Esophagus muscularis mucosa (tissue), 4 donors: Measurements from ENCODE around the gene ULK1. TPM values are rescaled to one million over a fixed set of nuclear protein-coding genes. Genes with fewer than 3 reads are reported as not detected.
A peak's percentile ranks its signal among the peaks of the same experiment; 100 is the strongest.

Experiments used
- DNase-seq: peaks from one replicate; pipeline ENCODE4 v3.0.0-alpha.2; 2017; ENCODE audit errors: extremely low spot score
- H3K27ac ChIP-seq, 4 donors: fragments of 200-600 bp; sonication (generic); replicated peaks in 1 of 4; 1 replicate in 3 of 4; 2 replicates in 1 of 4; pipeline ENCODE4 v1.5.1; 2016 to 2019; ENCODE audit warnings: mild to moderate bottlenecking in 1 of 4
- H3K27me3 ChIP-seq, 4 donors: fragments of 200-600 bp; sonication (generic); one replicate each; pipeline versions ENCODE4 v1.5.1 to v1.6.0; 2016 to 2019
- H3K36me3 ChIP-seq, 4 donors: fragments of 200-600 bp; sonication (generic); one replicate each; pipeline ENCODE4 v1.5.1; 2016 to 2019
- H3K4me1 ChIP-seq, 4 donors: fragments of 200-600 bp; sonication (generic); one replicate each; pipeline ENCODE4 v1.5.1; 2016 to 2019
- H3K4me3 ChIP-seq, 4 donors: fragments of 200-600 bp; sonication (generic); 1 replicate in 2 of 4; 2 replicates in 2 of 4; pipeline ENCODE4 v1.5.1; 2016 to 2019; ENCODE audit warnings: mild to moderate bottlenecking in 4 of 4, moderate library complexity in 1 of 4
- H3K9me3 ChIP-seq, 4 donors: fragments of 200-600 bp; sonication (generic); 1 replicate in 3 of 4; 2 replicates in 1 of 4; pipeline ENCODE4 v1.5.1; 2016 to 2019
- CTCF ChIP-seq, 3 experiments: fragments of 200-600 bp in 2 of 3; fragments of 450-650 bp in 1 of 3; sonication (generic) in 2 of 3; IDR thresholded peaks; one replicate each; pipeline ENCODE4 v1.5.1; 2017 to 2019; ENCODE audit warnings: antibody characterized with exemption in 3 of 3, mild to moderate bottlenecking in 2 of 3, moderate library complexity in 1 of 3
- EP300 ChIP-seq: sonication (generic); formaldehyde crosslinking; IDR thresholded peaks from one replicate; pipeline ENCODE4 v1.6.1; 2017; ENCODE audit warnings: antibody characterized with exemption
- POLR2A ChIP-seq: fragments of 450-650 bp; IDR thresholded peaks from one replicate; pipeline ENCODE4 v1.6.1; 2017; ENCODE audit warnings: antibody characterized with exemption, moderate library complexity, mild to moderate bottlenecking, low read depth
- POLR2AphosphoS5 ChIP-seq, 2 donors: sonication (generic); formaldehyde crosslinking; IDR thresholded peaks; one replicate each; pipeline ENCODE4 v1.6.1; 2017; ENCODE audit warnings: antibody characterized with exemption in 2 of 2
- WGBS: methylation state at CpG from one replicate; pipeline ENCODE4 v1.1.5; 2018; 5-methylcytosine and 5-hydroxymethylcytosine counted together
- intact Hi-C: fragments of 100-400 bp; cut with DNase I; formaldehyde crosslinking; loops from one replicate; pipeline ENCODE4 v1.15.1; 2023
- total RNA-seq, 4 donors: library from RNA; depleted of rRNA; stranded (reverse); fragments of >200 nt; gene quantifications; one replicate each; pipeline versions ENCODE4 v1.1.0 to v1.2.1, GENCODE V29; 2016

ULK1 gene
- 10 to 100 TPM; 18.4 to 37.5 (median 26.9) TPM for total RNA-seq

- TF ChIP-seq POLR2A (peak; percentile 93), POLR2AphosphoS5 (IDR thresholded peaks at IDR 0.05) (peak; percentile 95), CTCF (IDR thresholded peaks at IDR 0.05) (no peak), EP300 (no peak)
- H3K4me3 ChIP-seq = peak within 1 kb of the TSS; percentile 67 to 82 (median 69)
- H3K9me3 ChIP-seq = no peaks in the 10 kb centered on the region
- peak; percentile 98 for DNase-seq
- 0% methylated on average over 4 of the region's 64 CpGs for WGBS
- no peaks in the 10 kb centered on the region for H3K27me3 ChIP-seq
- peaks cover 0 to 16% (median 12%) of the 10 kb centered on the region in 4 donors for H3K36me3 ChIP-seq
- H3K4me1 ChIP-seq = peaks cover 24 to 49% (median 41%) of the 10 kb centered on the region in 4 donors
- H3K27ac ChIP-seq = peak within 1 kb of the TSS; percentile 95 to 99 (median 98)
- intact Hi-C loops = no loop called here
Observed at GRCh38 chr12:131894313-131894860, at the start of gene ULK1. Gene ULK1, plus strand, starts transcription at chr12:131894622. Its CDS starts 380 bp downstream, at chr12:131895002.

GRCh38 chr12:131844656-131845055 is 49.8 kb upstream of the ULK1 start:
- H3K27me3 ChIP-seq = peaks cover 0 to 4% (median 0%) of the 10 kb centered on the region in 4 donors
- intact Hi-C loops = loop anchor here (5.0 kb wide), 1 partner anchor 103 kb away; the partner anchor contains the start of gene EP400
- 94% methylated on average over 21 of the region's 25 CpGs for WGBS
- DNase-seq = no peak
- H3K9me3 ChIP-seq = no peaks in the 10 kb centered on the region
- TF ChIP-seq POLR2AphosphoS5 (IDR thresholded peaks at IDR 0.05) = no peak
- no peak for TF ChIP-seq CTCF (IDR thresholded peaks at IDR 0.05)
- TF ChIP-seq POLR2A = no peak
- no peak for TF ChIP-seq EP300
- H3K27ac ChIP-seq = no peak overlapping the region
- peaks cover 0 to 29% (median 0%) of the 10 kb centered on the region in 4 donors for H3K36me3 ChIP-seq
- no peak overlapping the region for H3K4me3 ChIP-seq
- H3K4me1 ChIP-seq = no peaks in the 10 kb centered on the region

GRCh38 chr12:131845121-131845520 is 49.3 kb upstream of the ULK1 start:
- WGBS = 93% methylated on average over 14 of the region's 29 CpGs

GRCh38 chr12:131847456-131847855 is 47.0 kb upstream of the ULK1 start:
- intact Hi-C loops = loop anchor here (5.0 kb wide), 1 partner anchor 100 kb away; the partner anchor contains the start of gene EP400
- H3K9me3 ChIP-seq = no peaks in the 10 kb centered on the region
- H3K36me3 ChIP-seq = peaks cover 0 to 22% (median 0%) of the 10 kb centered on the region in 4 donors
- H3K4me3 ChIP-seq = no peak overlapping the region
- no peak overlapping the region for H3K27ac ChIP-seq
- TF ChIP-seq EP300 (no peak), POLR2A (no peak), POLR2AphosphoS5 (IDR thresholded peaks at IDR 0.05) (no peak), CTCF (IDR thresholded peaks at IDR 0.05) (no peak)
- no peak for DNase-seq
- H3K27me3 ChIP-seq = peaks cover 0 to 26% (median 0%) of the 10 kb centered on the region in 4 donors
- H3K4me1 ChIP-seq = peaks cover 0 to 10% (median 0%) of the 10 kb centered on the region in 4 donors
- WGBS = 93% methylated on average over 10 of the region's 10 CpGs

More at GRCh38 chr12:131845121-131845520, 49.3 kb upstream of the ULK1 start:
- Histone ChIP-seq H3K4me3 (no peak overlapping the region), H3K27ac (no peak overlapping the region), H3K36me3 (peaks cover 0 to 29% (median 0%) of the 10 kb centered on the region in 4 donors), H3K27me3 (peaks cover 0 to 8% (median 0%) of the 10 kb centered on the region in 4 donors), H3K4me1 (no peaks in the 10 kb centered on the region), H3K9me3 (no peaks in the 10 kb centered on the region)
- DNase-seq = no peak
- TF ChIP-seq POLR2AphosphoS5 (IDR thresholded peaks at IDR 0.05) = no peak
- TF ChIP-seq EP300 = no peak
- TF ChIP-seq POLR2A = no peak
- no peak for TF ChIP-seq CTCF (IDR thresholded peaks at IDR 0.05)
- intact Hi-C loops = loop anchor here (5.0 kb wide), 1 partner anchor 102 kb away; the partner anchor contains the start of gene EP400
